Astrocyte of the cerebellum (primary cell): ENCODE data around the gene DEFB124.

Source experiments
- DNase-seq: peaks from one replicate; pipeline ENCODE4 v3.0.0-alpha.2; 2011; ENCODE audit warnings: low read depth
- H3K4me3 ChIP-seq: 2 replicates; pipeline ENCODE4 v1.5.1; 2011; ENCODE audit warnings: mild to moderate bottlenecking, low read depth, low read length, moderate library complexity
- CTCF ChIP-seq: IDR thresholded peaks from 2 replicates; pipeline ENCODE4 v1.5.1; 2012; ENCODE audit warnings: low read length, low read depth, moderate library complexity, mild to moderate bottlenecking; ENCODE audit errors: missing control alignments
- in situ Hi-C: cut with HindIII; loops from 2 replicates; pipeline ENCODE4 v1.10.0; 2017; ENCODE audit warnings: low sequenced_read_pairs

The DEFB124 gene

GRCh38 chr20:31418307-31418706 is 56.6 kb downstream of the DEFB124 start:
- DNase-seq: no peak
- no peak for TF ChIP-seq CTCF
- H3K4me3 ChIP-seq: no peak overlapping the region
- in situ Hi-C loops: no loop called here

- no peak overlapping the region for H3K4me3 ChIP-seq
- in situ Hi-C loops: no loop called here
- TF ChIP-seq CTCF: no peak
- no peak for DNase-seq
These were observed 59.3 kb downstream of the DEFB124 start for GRCh38 chr20:31415653-31416052.
